ENCODE data around the gene SLC6A2.
"Not testable (repeated sequence)": the region's sequence is repeated elsewhere in the genome, so short reads cannot be mapped to it uniquely, and the experiment has no call there.

Gene SLC6A2

DNA sequence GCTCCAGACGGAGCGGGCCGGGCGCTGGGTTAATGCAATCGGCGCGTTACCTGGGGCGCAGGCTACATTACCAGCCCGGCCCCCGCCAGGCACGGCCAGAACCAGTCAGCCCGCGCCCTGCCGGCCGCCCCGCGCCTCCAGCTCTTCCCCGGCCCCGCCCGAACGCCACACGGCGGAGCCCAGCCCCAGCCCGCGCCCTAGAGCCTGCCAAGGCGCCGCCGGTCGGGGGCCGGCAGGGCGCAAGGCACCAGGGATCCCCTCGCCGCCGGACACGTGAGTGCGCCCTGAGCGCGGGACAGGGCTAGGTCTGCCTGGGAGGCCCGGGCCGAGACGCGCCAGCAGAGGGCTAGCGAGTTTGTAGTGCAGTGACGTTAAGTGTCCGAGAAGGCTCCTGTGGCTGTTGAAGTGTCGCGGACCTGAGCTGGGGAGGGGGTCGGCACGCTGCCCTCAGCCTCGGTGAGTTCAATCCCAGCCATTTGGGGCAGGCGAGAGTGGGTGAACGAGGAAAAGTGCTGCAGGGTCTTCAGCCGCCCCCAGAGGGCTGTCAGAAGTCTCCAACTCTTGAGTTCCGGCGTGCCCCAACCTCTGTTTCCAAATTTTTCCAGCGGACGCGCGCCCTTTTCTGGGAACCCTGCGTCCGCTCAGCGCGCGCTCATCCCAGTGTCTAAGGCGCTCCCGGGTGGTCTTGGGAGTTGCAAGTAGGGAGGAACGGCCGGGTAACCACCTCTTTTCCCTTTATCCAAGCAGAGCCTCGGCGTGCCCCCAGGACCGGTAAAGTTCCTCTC is at the start of gene SLC6A2:
Gene SLC6A2 (plus strand): TSS at position 92 of the 785 bp plus-strand sequence. CDS start 707 bp downstream, outside the sequence.
- DNase-seq (ENCODE audit: low read depth in 2 of 2) = no peak

DNA sequence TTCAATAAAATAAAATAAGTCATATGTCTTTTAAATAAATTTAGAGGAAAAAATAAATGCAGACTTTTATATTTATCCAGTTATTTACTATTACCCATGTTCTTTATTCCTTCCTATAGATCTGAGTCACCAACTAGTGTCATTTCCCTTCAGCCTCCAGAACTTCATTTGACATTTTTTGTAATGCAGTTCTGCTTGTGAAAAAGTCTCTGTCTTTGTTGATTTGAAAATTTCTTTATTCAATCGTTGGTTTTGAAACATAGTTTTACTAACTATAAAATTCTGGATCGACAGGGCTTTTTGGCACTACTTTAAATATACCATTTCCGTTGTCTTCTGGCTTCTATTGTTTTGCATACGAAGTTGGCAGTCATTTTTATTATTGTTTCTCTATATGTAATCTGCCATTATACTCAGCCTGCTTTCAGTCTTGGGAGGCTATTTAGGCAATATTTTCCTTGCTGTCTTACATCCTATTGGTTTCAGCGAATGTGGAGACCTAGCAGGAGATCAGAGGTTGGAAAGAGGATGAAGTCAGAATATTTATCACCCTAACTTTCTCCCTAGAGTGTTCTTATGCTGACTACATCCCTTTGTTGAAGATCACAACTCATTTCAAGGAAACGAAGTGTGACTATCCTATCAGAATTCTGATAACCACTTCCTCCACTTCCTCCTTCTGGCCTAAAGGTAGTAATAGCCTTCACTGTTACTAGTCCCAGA is 42.0 kb upstream of the SLC6A2 start:
- DNase-seq (ENCODE audit: low read depth in 2 of 2) = no peak

- DNase-seq (ENCODE audit: low read depth in 2 of 2) = no peak
Measured at GRCh38 chr16:55615071-55615470, 40.7 kb upstream of the SLC6A2 start.

GRCh38 chr16:55615670-55616069 is 40.1 kb upstream of the SLC6A2 start:
- not testable (repeated sequence) for DNase-seq (ENCODE audit: low read depth in 2 of 2)

- DNase-seq (ENCODE audit: low read depth in 2 of 2) = no peak
Measured at GRCh38 chr16:55621771-55622170, 34.0 kb upstream of the SLC6A2 start.

DNA sequence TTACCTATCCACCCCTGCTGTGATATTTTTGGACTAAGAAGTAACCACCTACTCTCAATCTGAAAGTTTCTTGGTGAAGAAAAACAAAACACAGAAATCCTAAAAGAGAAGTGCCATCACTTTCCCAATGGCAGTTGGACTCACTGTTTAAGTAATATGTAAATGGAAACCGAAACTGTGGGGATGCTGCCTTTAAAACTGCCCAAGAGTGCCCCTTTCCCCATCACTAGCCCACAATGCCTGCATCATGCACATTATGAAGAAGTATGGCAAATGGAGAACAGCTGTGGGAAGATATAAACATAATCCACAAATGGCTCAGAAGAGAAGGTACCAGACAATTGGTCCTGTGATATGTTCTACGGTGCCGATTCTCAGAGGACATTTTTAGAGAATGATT is 33.5 kb upstream of the SLC6A2 start:
- no peak for DNase-seq (ENCODE audit: low read depth in 2 of 2)

- no peak for DNase-seq (ENCODE audit: low read depth in 2 of 2)
Measured at GRCh38 chr16:55622930-55623561, 32.7 kb upstream of the SLC6A2 start.

DNA sequence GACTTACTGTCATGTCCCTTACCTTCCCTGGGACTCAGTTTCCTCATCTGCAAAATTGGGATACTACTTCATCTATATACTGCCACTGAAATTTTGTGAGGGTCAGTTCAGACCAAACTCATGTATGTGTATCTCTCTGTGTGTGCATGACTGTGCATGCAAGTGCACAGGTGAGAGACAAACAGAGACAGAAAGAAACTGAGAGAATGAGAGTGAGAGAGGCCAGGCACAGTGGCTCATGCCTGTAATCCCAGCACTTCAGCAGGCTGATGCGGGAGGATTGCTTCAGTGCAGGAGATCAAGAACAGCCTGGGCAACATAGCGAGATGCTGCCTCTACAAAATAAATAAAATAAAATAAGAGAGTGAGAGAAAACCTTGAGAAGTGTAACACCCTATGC is 32.1 kb upstream of the SLC6A2 start:
- no peak for DNase-seq (ENCODE audit: low read depth in 2 of 2)

DNA sequence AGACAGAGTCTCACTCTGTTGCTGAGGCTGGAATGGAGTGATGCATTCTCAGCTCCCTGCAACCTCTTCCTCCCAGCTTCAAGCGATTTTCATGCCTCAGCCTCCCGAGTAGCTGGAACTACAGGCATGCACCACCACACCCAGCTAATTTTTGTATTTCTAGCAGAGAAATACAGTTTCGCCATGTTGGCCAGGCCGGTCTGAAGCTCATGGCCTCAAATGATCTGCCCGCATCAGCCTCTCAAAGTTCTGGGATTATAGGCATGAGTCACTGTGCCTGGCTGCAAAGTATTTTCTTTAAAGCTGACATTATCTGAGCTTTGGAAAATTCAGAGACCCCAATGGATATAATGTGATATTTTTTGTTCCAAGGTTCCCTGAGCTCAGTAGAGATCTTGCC is 31.1 kb upstream of the SLC6A2 start:
- DNase-seq (ENCODE audit: low read depth in 2 of 2) = no peak

DNA sequence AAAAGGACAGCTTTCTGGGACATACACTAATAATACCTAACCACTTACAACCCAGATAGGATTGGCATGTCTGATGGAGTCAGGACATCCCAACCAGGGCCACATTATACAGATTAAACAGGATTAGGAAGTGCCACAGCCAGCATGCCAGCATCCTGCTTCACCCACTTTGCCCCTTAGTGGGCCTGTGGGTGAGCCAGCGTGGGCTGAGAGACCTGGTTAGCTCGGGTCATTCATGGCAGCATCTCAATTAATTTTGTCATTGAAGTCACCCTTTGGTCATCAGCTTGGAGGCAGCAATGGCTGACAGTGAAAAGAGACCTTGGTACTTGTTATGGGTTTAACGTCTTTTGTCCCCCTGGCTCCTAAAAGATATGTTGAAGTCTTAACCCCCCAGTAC is 29.9 kb upstream of the SLC6A2 start:
- no peak for DNase-seq (ENCODE audit: low read depth in 2 of 2)

DNA sequence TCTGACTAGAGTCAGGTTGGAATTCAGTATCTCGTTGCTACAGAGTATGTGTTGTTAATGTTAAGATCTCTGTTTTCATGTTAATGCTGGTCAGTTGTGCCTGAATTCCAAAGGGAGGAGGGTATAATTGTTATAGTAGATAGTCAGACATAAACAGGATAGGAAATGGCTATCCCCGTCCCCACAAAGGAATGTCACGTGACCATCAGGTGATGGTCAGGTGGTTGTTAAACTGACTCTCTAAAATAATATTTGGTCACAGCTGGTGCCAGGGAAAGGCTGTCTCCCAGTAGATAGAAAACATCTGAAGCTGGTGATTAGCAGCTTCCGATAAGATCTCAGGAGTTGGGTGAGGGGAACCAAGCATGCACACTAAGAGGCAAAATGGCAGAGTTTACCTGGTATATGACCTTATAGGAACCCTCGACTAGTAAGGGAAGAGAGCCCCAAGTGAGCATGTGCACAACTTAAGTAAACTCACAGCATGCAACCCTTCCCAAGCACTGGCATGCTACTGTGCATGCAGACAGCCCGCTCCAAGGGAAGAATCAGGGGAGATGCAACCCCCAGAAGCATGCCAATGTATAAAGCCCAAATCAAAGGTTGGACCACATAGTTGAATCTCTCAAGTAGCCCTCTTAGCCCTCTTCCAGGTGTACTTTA is 27.4 kb upstream of the SLC6A2 start:
- DNase-seq (ENCODE audit: low read depth in 2 of 2) = no peak

GRCh38 chr16:55630774-55631173 is 25.0 kb upstream of the SLC6A2 start:
- no peak for DNase-seq (ENCODE audit: low read depth in 2 of 2)

DNA sequence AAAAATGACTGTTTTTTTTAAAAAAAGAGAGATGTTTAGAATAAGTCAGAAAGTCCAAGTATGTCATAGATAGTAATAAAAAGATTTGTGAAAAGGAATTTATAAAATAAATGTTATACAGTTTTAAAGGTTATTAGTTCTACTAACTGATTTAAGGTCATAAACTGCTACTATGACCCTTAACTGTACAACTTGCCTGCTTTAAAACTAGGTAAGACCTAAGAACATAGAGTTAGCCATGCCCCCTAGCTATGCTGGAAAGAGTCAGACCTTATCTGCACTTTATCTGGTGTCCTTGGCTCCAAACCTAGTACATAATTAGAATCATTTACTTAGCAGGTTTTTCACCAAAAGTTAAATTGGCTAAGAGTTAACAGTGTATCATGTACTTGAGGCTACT is 23.5 kb upstream of the SLC6A2 start:
- no peak for DNase-seq (ENCODE audit: low read depth in 2 of 2)

- DNase-seq (ENCODE audit: low read depth in 2 of 2) = no peak
Measured at GRCh38 chr16:55634193-55634592, 21.6 kb upstream of the SLC6A2 start.

DNA sequence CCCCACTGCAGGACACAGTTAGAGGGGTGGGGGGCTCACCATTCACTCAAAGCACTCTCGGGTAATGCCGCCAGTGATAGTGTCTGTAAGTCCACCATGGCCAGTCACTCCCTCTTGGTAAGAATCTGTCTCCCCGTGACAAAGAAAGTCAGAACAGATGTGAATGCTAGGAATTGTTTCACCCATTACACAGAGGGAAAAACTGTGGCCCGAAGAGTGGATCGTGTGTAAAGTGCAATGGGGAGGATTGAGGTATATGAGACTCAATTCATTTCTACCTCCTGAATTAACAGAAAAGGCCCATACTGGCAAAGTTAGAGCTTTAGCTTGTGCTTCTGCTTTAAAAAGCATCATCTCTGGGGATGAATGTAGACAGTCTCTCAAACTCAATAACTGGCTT is 17.5 kb upstream of the SLC6A2 start:
- no peak for DNase-seq (ENCODE audit: low read depth in 2 of 2)

DNA sequence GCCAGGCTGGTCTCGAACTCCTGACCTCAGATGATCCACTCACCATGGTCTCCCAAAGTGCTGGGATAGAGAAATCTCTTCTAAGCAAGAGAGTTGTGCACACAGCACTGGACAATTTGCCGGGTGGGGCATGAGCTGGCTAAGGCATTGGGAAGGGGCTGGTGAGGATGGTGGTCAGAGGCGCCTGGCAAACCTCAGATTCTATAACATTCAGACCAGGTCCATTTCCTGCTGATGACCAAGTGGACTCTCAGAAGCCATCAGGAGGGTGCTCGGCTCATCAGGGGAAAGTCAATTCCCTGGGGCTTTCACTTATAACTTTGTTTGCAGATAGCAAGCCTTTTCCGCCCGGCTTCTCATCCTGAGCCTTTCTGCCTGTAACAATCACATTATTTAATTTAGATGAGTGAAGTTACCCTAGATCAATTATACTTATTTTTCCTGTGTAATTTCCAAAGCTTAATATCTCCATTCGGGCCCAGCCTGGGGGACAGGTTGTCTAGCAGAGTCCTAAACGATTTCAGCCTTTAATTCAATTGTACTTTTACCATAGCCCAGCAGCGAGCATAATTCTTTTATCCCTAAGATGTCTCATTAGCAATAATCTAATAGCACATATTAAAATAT is 15.0 kb upstream of the SLC6A2 start:
- no peak for DNase-seq (ENCODE audit: low read depth in 2 of 2)

DNA sequence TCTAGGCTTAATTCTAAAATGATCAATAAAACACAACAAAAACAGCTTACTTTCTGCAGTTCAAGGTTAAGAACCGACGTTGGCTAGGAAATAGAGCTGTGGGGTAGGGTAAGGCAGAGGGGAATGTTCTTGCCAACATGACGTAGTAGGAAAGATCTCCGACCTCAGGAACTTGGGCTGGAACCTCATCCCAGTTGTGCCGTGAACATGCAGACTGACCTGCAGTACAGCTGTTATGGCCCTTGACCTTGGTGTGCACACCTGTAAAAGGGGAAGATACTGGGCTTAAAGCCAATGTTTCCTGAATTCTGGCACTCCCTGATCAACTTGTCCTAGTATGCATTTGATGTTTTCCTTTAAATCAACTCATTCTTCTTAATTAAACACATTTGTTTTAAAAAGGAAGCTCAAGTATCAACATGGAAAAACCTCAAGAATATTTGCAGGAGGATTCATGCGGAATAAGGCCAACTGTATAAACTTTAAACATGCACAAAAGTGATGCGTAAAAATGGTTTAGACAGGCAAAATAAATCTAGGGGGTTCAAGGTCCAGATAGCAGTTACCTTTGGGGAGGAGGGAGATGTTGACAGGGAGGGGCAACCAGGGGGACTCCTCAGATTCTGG is 14.2 kb upstream of the SLC6A2 start:
- DNase-seq (ENCODE audit: low read depth in 2 of 2) = no peak

DNA sequence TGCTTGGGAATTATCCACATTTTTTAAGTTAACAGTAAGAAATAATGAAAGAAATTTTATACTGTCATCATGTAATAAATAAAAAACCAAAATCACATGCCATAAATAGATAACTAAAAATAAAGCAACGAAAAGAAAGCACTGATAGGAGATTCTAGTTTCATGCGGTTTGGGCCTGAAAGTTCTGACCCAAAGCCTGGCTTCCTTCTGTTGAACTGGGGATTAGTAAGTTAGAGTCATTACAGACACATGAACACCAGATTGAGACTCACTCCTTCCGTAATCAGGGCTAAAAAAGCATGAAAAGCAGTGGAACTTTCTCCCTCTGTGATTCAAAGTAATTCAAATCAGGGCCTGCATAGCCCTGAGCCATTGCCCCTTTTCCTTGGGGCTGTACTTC is 13.2 kb upstream of the SLC6A2 start:
- DNase-seq (ENCODE audit: low read depth in 2 of 2) = no peak

DNA sequence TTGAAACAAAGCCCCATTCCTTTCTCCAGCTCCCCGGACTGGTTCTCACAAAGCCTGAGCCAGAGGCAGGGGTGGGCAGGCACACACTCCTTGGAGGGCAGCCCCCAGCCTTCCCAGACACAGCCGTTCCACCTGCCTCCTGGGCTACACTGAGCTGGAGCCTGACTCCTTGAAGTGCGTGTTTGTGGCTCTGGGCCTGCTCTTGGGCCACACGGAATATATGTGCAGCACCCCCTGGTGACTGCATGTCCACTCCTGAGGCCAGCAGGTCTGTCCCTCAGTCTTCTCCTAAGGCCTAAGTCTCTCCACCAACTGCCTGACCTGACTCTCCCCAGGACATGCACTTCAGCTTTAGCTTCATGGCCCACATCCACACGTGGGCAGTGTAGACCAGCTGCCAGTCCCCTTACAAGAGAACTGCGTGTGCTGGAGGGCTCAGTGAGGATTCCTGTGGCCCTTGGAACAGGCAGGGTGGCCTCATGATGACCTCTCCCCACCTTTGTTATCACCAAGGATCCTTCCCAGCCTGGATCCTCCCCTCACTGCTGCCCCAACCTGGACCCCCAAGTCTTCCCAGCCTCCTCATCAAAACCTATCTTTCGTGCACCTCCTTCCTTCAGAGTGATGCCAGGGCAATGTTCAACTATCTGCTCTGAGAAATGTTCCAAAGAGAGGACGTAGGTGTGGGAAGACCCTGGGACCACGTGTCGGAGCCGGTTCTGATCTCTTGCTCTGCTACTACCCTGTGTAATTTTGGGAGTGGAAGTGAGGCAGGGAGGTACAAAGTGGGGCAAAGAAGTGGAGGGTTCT is 12.4 kb upstream of the SLC6A2 start:
- DNase-seq (ENCODE audit: low read depth in 2 of 2) = no peak

GRCh38 chr16:55645986-55646385 is 9.8 kb upstream of the SLC6A2 start:
- no peak for DNase-seq (ENCODE audit: low read depth in 2 of 2)

DNA sequence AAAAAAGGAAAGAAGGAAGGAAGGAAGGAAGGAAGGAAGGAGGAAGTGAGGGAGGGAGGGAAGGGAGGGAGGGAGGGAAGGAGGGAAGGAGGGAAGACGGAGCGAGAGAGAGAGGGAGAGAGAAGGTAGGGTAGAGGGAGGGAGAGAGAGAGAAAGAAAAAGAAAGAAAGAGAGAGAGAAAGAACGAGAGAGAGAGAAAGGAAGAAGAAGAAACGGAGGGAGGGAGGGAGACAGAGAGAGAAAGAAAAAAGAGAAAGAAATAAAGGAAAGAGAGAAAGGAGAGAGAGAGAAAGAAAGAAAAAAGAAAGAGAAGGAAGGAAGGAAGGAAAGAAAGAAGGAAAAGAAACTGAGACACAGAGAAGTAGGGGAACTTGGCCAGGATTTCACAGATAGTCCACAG is 8.4 kb upstream of the SLC6A2 start:
- DNase-seq (ENCODE audit: low read depth in 2 of 2) = no peak

All from fibroblast of skin of left biceps (primary cell).